Right cardiac atrium (tissue), 5 donors: ENCODE measurements around the gene OR13C8. TPM values are rescaled to one million over a fixed set of nuclear protein-coding genes. Genes with fewer than 3 reads are reported as not detected.

Experiments used
- ATAC-seq, 2 donors: fragments of 200-7000 bp; cut with Tn5 transposase; one replicate each; pipeline versions ENCODE4 v1.8.0 to v1.9.1; 2020; ENCODE audit warnings: moderate library complexity in 2 of 2, mild to moderate bottlenecking in 1 of 2
- DNase-seq, 3 donors: peaks; one replicate each; pipeline ENCODE4 v3.0.0-alpha.2; 2020
- H3K27ac ChIP-seq: one replicate; pipeline ENCODE4 v1.5.1; 2013; ENCODE audit warnings: mild to moderate bottlenecking, low read length, control low read depth, moderate library complexity
- H3K27me3 ChIP-seq: one replicate; pipeline ENCODE4 v1.6.1; 2013; ENCODE audit not compliant: control insufficient read depth, insufficient read depth
- H3K4me1 ChIP-seq: one replicate; pipeline ENCODE4 v1.6.1; 2013; ENCODE audit warnings: low read length; ENCODE audit not compliant: control insufficient read depth, insufficient read depth
- H3K4me3 ChIP-seq: one replicate; pipeline ENCODE4 v1.5.1; 2013; ENCODE audit warnings: low read length, control low read depth
- H3K9me3 ChIP-seq: one replicate; pipeline ENCODE4 v1.6.1; 2013; ENCODE audit warnings: low read length; ENCODE audit not compliant: control insufficient read depth
- WGBS: extraction: QIAGEN DNeasy Blood & Tissue Kit; methylation state at CpG from one replicate; pipeline ENCODE4 v1.1.7; 2013; 5-methylcytosine and 5-hydroxymethylcytosine counted together
- intact Hi-C, 4 donors: fragments of 100-400 bp; cut with DNase I; formaldehyde crosslinking; loops; one replicate each; pipeline versions ENCODE4 v1.11.0 to v1.14.0; 2022 to 2023
- polyA plus RNA-seq: library from polyadenylated mRNA; stranded (reverse); fragments of 200-250 nt; gene quantifications from one replicate; pipeline ENCODE4 v1.2.3, GENCODE V29; 2013
- total RNA-seq, 4 donors: library from RNA; stranded (reverse); fragmentation: NEBNext Ultra II Directional; extraction: Animal tissue kit (Norgen Biotek cat#: 25700); gene quantifications; one replicate each; pipeline ENCODE4 v1.2.1, GENCODE V29; 2021
- donor health status: healthy with polysubstance abuse.
- donor health status: DM: no; HTN: yes; CAD: no.
- donor health status: DM: no; HTN: no; CAD: no.
- donor health status: DM: no; HTN: yes; CAD: no; lungs with severe emphysema.
- donor health status: DM: yes; HTN: yes; CAD: no.

Gene OR13C8
- total and polyA plus RNA-seq, 5 donors = not detected

DNA sequence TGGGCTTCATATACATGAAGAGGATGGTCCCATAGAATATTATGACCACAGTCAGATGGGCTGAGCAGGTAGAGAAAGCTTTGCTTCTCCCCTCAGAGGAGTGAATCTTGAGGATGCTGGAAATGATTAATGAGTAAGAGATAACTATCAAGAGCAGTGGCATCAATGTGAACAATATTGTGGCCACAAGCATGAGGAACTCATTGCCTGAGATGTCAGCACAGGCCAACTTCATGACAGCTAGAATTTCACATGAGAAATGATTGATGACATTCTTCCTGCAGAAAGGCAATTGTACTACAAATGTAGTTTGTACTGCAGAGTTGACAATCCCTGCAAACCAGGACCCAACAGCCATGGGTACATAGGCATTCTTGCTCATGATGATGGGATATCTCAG, 48.5 kb downstream of the OR13C8 start:
- intact Hi-C loops = no loop called here
- no peaks in the 10 kb centered on the region for H3K9me3 ChIP-seq
- H3K27me3 ChIP-seq = no peaks in the 10 kb centered on the region
- H3K4me3 ChIP-seq = no peak overlapping the region
- DNase-seq (no peak), ATAC-seq (no peak)
- no peak overlapping the region for H3K27ac ChIP-seq
- H3K4me1 ChIP-seq = no peaks in the 10 kb centered on the region

DNA sequence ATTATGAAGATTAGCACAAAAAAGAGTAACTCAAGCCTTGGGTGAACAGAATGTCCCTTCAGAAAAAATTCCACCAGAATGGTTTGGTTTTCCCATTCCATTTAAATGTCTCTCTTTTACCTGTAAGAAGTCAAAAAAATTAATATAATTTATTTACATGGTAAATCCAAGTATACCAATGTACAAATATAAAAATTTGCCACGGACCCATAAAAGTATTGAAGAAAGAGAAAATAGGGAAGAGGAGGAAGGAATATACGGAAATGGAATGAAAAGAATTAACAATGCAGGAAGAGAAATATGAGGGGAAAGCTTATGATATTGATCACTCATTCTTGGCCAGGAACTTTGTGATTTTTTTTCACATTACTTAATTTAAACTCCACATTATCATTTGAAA, 49.1 kb downstream of the OR13C8 start, which contains the start of gene OR13C9:
Gene OR13C9 (minus strand): TSS at position 101 of the 400 bp plus-strand sequence. CDS start 0 bp downstream, at position 101.
- Histone ChIP-seq H3K9me3 (no peaks in the 10 kb centered on the region), H3K27me3 (no peaks in the 10 kb centered on the region), H3K27ac (no peak within 1 kb of the TSS), H3K4me1 (no peaks in the 10 kb centered on the region), H3K4me3 (no peak within 1 kb of the TSS)
- ATAC-seq (no peak), DNase-seq (no peak)
- intact Hi-C loops = no loop called here
- 59% methylated on average over 2 of the region's 2 CpGs for WGBS

Other genes starting within 250 kb of the OR13C8 start
- gene OR13F1, start 64.9 kb upstream of the OR13C8 start, total RNA-seq = not detected
- gene OR13F1, start 64.9 kb upstream of the OR13C8 start, polyA plus RNA-seq = not detected
- gene OR13C4, start 42.0 kb upstream of the OR13C8 start, total RNA-seq = not detected
- not detected for gene OR13C4, start 42.0 kb upstream of the OR13C8 start, polyA plus RNA-seq
- not detected for gene OR13C3, start 32.3 kb upstream of the OR13C8 start, total RNA-seq
- not detected for gene OR13C3, start 32.3 kb upstream of the OR13C8 start, polyA plus RNA-seq
- not detected for gene OR13C5, start 30.2 kb downstream of the OR13C8 start, total RNA-seq
- gene OR13C5, start 30.2 kb downstream of the OR13C8 start, polyA plus RNA-seq = not detected
- gene OR13C2, start 36.5 kb downstream of the OR13C8 start, total RNA-seq = not detected
- not detected for gene OR13C2, start 36.5 kb downstream of the OR13C8 start, polyA plus RNA-seq
- gene OR13C9, start 49.0 kb downstream of the OR13C8 start, total RNA-seq = not detected
- not detected for gene OR13C9, start 49.0 kb downstream of the OR13C8 start, polyA plus RNA-seq
- gene OR13D1, start 125.3 kb downstream of the OR13C8 start, total RNA-seq = not detected
- not detected for gene OR13D1, start 125.3 kb downstream of the OR13C8 start, polyA plus RNA-seq
- 10 to 100 TPM; 14.3 to 23.0 (median 19.2) TPM for gene NIPSNAP3A, start 178.5 kb downstream of the OR13C8 start, total RNA-seq
- gene NIPSNAP3A, start 178.5 kb downstream of the OR13C8 start, polyA plus RNA-seq = 25.5 TPM
- 10 to 100 TPM; 19.5 to 24.6 (median 20.0) TPM for gene NIPSNAP3B, start 195.0 kb downstream of the OR13C8 start, total RNA-seq
- 20.4 TPM for gene NIPSNAP3B, start 195.0 kb downstream of the OR13C8 start, polyA plus RNA-seq